ENCODE measurements around the gene FAAP20.

FAAP20 gene

DNA sequence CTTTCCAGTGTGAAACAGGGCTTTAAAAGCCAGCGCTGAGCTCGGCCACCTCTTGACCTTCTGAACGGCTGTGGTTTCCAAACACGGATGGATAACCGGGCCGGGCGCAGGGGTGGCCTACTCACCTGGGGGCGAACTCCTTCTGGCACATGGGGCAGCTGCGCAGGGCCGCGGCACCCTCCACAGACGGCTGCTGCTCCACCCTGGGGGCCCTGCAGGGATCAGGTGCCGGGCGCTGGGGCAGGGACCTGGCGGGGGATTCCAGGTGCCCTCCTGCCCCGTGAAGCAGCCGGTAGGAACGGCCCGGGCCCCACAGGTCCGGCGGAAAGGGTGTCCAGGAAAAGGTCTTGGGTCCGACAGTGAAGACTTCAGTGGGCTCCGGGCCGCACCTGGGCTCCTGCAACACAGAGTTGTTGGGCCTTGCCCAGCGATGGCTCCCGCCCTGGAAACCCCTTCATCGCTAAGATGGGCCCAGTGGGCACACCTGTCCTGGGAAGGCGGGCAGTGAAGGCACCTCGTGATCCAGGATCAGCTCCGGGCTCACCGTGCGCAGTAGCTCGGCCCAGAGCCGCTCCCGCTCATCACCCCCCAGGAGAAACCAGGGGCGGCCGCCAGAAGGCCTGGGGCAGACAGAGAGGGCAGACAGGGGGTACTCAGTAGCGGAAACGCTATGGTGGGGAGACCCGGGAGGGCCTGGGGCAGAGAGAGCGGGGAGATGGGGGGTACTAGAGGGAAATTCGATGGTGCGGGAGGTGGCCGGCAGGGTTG, 874 bp downstream of the FAAP20 start:
- DNase-seq = no peak

- DNase-seq = no peak
Observed at GRCh38 chr1:2192031-2192995, 2.3 kb downstream of the FAAP20 start.

DNA sequence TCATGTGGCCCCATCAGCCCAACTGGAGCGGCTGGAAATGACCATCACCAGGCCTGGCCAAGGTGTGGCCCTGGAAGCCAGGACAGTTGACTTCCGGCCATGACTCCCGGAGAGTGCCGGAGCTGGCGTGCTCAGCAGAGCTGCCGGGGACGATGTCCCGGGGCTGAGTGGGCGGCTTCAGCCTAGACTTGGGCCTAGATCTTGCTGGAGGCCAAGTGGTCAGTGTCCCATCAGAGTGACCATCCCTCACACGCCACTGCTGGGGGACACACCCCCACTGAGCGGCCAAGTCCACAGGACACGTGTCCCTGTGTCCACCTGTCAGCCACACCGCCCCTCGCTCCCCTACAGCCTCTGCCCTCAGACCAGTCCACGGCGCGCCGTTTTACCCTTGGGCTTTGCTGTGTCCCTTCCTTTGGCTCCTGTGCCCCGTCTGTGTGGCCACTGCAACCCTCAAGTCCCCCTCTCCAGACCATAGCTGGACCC, 4.0 kb downstream of the FAAP20 start:
- DNase-seq = no peak

GRCh38 chr1:2189459-2190425, 4.8 kb downstream of the FAAP20 start:
- DNase-seq = peak; percentile 94 to 95

DNA sequence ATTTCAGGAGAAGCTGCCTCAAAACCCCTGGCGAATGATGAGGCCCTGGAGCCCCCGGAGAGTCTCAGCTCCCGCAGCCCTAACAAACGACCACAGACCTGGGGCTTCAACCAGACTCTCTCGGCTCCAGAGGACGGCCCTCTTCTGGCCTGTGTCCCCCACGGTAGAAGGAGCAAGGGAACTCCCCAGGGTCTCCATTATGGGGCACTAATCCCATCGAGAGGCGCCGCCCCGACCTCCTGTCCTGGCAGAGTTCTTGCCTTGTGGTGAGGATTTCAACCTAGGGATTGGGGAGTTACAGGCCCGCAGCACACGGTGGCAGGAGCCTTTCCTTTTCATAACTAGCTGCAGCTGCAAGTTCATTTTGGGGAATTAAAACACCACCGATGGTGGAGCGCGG, 6.2 kb downstream of the FAAP20 start:
- no peak for DNase-seq

DNA sequence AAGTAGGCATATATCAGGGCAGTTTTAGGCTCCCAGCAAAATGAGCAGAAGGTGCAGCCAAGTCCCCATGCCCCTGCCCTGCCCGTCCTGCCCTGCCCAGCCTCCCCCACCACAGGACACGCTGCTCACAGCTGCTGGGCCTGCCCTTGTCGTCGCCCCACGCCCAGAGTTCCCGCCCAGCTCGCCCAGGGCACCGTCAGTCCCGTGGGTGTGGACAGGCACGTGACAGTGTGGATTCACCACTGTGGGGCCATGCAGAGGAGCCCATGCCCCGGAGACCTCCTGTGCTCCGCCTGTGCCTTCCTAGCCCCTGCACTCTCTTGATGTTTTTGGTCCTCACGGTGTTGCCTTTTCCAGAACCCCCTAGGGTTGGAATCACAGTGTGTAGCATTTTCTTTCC, 7.0 kb downstream of the FAAP20 start:
- DNase-seq = no peak

GRCh38 chr1:2186901-2187300, 7.7 kb downstream of the FAAP20 start:
- no peak for DNase-seq

DNA sequence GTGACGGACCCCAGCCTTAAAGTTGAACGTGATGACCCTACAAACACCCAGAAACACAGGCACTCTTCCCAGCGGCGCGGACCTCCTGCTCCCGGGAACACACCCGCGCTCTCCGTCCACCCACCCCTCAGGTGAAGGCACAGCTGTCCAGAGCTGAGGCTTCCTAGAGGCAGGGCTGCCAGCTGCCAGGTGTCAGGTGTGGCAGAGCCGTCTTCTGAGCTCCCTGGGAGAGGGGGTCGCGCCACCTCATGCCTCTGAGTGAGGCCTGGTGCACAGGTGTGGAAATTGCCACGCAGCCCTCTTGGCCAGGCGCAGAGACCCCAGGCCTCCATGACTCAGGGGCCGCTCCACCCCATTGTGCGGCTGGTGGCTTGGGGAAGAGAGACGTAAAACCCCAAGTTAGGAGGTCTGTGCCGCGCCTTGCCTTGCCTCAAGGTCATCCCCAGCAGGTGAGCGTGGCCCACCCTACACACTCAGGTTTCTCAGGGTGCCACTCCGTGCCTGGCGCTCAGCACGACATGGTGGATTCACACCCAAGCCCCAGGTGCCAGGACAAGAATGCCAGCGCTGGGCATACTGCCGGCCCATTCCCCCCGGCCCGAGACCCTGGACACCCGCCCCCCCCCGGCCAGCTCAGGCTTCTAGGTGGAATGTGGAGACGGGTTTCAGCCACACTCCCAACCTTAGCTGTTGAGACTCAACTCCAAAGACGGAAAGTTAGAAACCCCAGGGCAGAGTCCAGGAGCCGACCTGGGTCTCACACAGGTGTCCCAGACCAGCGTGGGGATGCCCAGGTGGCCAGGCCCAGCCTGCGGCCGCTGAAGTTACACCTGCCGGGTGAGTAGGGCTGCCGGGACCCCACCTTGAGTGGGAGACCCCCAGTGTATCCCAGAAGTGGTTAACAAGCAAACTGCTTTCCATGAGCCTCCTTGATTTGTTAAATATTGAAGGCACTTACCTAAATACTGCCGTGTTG, 8.4 kb downstream of the FAAP20 start:
- DNase-seq = no peak

DNA sequence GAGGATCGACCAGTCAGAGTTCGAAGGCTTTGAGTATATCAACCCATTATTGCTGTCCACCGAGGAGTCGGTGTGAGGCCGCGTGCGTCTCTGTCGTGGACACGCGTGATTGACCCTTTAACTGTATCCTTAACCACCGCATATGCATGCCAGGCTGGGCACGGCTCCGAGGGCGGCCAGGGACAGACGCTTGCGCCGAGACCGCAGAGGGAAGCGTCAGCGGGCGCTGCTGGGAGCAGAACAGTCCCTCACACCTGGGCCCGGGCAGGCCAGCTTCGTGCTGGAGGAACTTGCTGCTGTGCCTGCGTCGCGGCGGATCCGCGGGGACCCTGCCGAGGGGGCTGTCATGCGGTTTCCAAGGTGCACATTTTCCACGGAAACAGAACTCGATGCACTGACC, 9.6 kb downstream of the FAAP20 start:
- no peak for DNase-seq

DNA sequence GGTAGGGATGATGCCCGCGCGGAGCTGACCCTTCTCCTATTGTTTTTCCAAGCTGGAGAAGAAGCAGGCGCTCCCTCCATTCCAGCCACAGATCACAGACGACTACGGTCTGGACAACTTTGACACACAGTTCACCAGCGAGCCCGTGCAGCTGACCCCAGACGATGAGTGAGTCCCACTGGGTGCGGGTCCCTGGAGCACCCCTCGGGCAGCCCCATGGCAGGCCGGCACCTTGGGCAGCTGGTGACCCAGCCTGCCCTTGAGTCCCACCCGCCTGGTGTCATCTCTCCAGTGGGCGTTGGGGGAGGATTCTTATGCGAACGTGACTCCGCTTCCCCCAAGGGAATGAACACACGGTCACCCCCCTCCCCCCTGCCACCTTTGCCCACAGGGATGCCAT, 10.0 kb downstream of the FAAP20 start:
- no peak for DNase-seq

GRCh38 chr1:2183937-2184334, 10.6 kb downstream of the FAAP20 start:
- DNase-seq = no peak

DNA sequence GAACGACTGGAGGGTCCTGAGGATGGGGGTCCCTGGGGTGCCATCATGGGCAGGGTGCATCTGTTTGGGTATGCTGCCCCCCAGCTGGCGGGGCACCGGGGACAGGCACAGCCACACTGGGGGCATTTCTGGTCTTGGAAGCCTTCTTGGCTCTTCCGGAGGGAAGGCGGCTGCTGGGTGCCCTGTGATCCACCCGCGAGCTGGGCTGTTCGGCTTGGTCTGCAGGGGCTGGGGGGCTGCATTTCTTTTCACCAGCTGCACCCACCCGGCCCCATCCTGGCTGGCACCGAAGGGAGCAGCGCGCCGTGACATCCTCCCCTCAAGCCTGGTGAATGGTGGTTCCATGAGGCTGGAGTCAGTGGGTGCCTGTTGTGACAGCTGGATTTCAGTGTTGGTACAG, 12.2 kb downstream of the FAAP20 start:
- no peak for DNase-seq

GRCh38 chr1:2181752-2182151, 12.8 kb downstream of the FAAP20 start:
- no peak for DNase-seq

- DNase-seq = no peak
Observed at GRCh38 chr1:2181271-2181670, 13.3 kb downstream of the FAAP20 start.

DNA sequence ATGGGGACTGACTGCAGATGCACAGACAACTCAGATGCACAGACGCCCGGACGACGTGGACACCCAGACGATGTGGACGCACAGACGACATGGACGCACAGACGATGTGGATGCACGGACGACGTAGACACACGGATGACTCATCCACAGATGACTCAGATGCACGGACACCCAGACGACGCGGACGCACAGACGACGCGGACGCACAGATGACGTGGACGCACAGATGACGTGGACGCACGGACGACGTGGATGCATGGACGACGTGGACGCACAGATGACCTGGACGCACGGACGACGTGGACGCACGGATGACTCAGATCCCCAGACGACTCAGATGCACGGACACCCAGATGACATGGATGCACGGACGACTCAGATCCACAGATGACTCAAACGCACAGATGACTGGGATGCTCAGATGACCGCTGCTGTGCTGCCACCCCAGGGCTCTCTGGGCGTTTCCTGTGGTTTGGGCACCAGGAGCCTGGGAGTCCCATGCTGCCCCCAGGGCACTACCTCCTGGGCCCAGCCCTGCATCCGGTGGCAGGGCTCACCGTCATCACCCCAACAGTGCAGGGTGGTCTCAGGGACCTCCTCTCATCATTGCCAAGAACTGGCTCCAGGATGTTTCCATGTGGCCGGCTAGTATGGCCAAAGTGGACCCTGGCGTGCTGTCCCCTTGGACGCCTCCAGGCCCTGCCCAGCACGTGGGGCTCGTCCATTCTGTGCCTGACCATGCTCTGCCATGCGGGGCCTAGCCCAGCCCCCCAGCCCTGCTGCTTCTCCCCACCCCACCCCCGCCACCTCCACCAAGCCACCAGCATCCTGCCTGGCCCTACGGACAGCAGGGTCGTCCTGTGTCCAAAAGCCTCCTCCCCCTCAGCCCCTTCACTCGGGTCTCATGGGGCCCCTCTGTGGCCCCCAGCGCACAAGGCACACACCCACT, 14.0 kb downstream of the FAAP20 start:
- DNase-seq = no peak

DNA sequence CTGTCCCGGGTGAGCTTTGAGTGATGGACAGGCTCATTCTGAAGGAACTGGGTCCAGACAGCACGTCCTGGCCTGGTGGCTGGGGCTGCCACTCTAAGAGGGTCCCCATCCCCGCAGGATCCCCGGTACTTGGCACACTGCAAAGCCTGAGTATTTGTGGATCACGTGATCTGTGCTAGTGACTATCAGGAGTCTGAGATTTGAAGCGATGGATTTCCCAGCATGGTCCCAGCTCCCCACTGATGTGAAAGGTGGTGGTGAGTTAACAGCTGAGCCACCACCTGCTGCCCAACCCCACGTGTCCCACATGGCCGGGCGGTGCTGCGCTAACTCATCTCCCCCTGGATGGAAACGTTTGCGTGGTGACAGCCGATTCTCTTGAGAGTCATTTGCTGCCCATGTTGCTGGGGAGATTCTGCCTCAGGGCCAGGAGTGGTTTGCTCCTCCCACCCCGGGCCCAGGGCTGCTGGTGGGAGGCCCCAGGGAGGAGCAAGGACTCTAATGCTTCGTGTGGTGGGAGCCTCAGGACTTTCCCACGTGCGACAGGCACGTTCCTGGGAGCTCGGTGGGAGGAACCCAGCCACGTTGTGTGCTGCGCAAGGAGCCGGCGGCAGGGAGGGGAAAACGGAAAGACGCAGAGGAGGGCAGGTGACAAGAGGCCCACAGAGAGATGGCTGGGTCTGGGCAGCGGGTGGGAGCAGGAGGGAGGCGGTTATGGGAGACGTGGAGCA, 15.1 kb downstream of the FAAP20 start:
- no peak for DNase-seq

DNA sequence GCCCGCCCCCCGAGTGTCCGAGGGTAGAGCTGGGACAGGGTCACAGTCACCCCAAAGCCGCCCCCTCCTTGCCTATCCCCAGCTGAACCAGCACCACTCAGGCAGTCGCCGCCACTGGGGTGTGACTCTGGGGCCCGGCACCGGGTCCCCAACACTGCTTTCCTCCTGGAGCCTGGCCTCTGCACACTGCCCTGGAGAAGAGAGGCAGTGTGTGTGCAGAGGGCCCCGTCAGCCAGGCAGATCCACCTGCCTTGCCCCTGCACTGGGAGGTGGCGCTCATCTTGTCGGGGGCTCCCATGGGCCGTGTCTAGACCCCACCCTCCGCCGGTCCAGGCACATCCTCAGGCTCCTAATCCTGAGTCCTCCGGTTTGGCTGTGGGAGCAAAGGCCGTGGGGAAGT, 15.7 kb downstream of the FAAP20 start:
- DNase-seq = no peak

DNA sequence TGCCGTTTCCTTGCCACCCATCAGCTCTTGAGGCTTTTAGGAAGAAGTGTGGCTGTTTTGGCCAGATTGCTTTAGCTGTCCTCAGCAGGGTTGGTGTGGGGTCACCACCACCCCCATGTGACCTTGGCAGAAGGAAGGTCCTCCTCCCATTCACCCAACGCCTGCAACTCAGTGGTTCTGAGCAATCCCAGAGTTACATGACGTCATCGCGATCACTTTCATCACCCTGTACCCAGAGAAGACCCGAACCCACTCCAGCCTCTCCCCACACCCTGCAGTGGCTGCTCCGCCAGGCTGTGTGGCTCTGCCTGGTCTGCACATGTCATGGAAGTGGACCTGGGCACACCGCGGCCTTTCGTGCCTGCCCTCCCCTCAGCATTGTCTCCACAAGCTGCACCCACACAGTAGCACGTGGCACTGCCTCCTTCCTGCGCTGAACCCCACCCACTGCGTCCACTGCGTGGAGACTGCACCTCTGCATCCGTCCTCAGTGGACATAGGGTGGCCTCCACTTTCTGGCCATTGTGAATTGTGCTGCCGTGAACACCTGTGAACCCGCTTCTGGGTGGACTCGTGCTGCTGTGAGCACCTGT, 16.5 kb downstream of the FAAP20 start:
- no peak for DNase-seq

GRCh38 chr1:2177541-2177940, 17.0 kb downstream of the FAAP20 start:
- no peak for DNase-seq

All from activated T-cell treated with anti-CD3 and anti-CD28 coated beads, Interleukin-2, amount 50 U/mL, for 48 hours (primary cell).